RKO (cell line): ENCODE data around the gene SRCIN1.

Experiments
- DNase-seq: peaks from one replicate; pipeline ENCODE4 v3.0.0-alpha.2; 2016; ENCODE audit warnings: low spot score

The SRCIN1 gene

GRCh38 chr17:38583828-38584349, 21.9 kb downstream of the SRCIN1 start:
- no peak for DNase-seq

- no peak for DNase-seq
Measured at GRCh38 chr17:38583176-38583575, 22.6 kb downstream of the SRCIN1 start.

GRCh38 chr17:38582069-38582468, 23.7 kb downstream of the SRCIN1 start:
- DNase-seq = no peak

- peak; percentile 62 for DNase-seq
Measured at GRCh38 chr17:38579934-38580333, 25.8 kb downstream of the SRCIN1 start.

GRCh38 chr17:38579083-38579480, 26.7 kb downstream of the SRCIN1 start:
- no peak for DNase-seq

GRCh38 chr17:38578229-38579082, 27.3 kb downstream of the SRCIN1 start:
- no peak for DNase-seq

- DNase-seq = no peak
Measured at GRCh38 chr17:38577645-38578173, 28.0 kb downstream of the SRCIN1 start.

- DNase-seq = no peak
Measured at GRCh38 chr17:38577244-38577643, 28.5 kb downstream of the SRCIN1 start.

GRCh38 chr17:38575781-38576180, 30.0 kb downstream of the SRCIN1 start:
- DNase-seq = no peak

- no peak for DNase-seq
Measured at GRCh38 chr17:38574712-38575111, 31.0 kb downstream of the SRCIN1 start.

GRCh38 chr17:38572669-38573365, 32.9 kb downstream of the SRCIN1 start:
- no peak for DNase-seq

- DNase-seq = no peak
Measured at GRCh38 chr17:38571833-38572668, 33.7 kb downstream of the SRCIN1 start.

- DNase-seq = no peak
Measured at GRCh38 chr17:38569701-38570512, 35.8 kb downstream of the SRCIN1 start.

- no peak for DNase-seq
Measured at GRCh38 chr17:38568845-38569510, 36.8 kb downstream of the SRCIN1 start.

GRCh38 chr17:38568274-38568673, 37.5 kb downstream of the SRCIN1 start:
- no peak for DNase-seq

GRCh38 chr17:38567350-38567749, 38.4 kb downstream of the SRCIN1 start:
- no peak for DNase-seq

GRCh38 chr17:38566666-38567031, 39.1 kb downstream of the SRCIN1 start:
- no peak for DNase-seq

GRCh38 chr17:38565853-38566665, 39.7 kb downstream of the SRCIN1 start:
- DNase-seq = no peak

GRCh38 chr17:38564869-38565268, 40.9 kb downstream of the SRCIN1 start:
- no peak for DNase-seq
